Myocyte (in vitro differentiated cells): ENCODE measurements around the gene MARCHF4. TPM values are rescaled to one million over a fixed set of nuclear protein-coding genes. Genes with fewer than 3 reads are reported as not detected.
"Not testable (repeated sequence)": the region's sequence is repeated elsewhere in the genome, so short reads cannot be mapped to it uniquely, and the experiment has no call there.

Experiments
- DNase-seq: peaks from one replicate; pipeline ENCODE4 v3.0.0-alpha.2; 2012; ENCODE audit warnings: low read depth
- total RNA-seq: library from RNA; depleted of rRNA; stranded (reverse); fragments of >200 nt; gene quantifications from 2 replicates; pipeline ENCODE4 v1.2.3, GENCODE V29; 2014

Gene MARCHF4
- total RNA-seq, 1 donor from 2014 or later = 0.19 TPM

DNA sequence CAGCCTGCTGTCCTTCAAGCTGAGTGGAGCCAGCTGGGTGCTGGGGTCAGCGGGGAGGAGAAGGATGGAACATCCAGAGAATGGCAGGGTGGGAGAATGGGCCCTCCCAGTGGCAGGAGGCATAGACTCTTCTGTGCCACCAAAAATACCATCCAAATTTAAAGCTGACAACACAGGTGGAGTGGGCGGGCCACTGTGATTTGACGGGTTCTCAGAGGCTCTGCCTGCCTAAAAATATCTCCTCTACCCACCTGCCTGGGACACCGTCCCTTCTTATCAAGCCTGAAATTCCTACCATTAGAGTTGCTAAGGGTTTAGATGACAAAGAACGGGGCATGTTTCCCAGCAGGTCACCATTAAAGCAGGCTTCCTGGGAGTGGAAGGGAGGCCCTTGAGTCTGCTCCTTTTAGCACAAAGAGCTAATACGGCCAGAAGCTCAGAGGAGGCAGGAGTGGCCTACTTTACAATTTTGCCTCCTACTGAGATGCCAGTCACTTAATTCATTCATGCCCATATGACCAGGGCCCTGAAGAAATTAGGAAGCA is 19.8 kb upstream of the MARCHF4 start:
- no peak for DNase-seq

DNA sequence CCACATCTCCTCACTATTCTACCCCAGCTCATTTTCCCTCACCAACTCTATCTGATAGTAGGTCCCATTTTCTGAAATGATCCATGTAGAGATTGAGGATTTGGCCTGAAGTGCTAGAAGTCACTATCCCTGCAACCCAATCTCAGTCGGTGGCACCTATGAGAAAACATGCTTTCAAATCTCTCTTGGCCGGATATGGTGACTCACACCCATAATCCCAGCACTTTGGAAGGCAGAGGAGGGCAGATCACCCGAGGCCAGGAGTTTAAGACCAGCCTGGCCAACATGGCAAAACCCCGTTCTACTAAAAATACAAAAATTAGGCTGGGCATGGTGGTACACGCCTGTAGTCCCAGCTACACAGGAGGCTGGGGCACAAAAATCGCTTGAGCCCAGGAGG is 19.1 kb upstream of the MARCHF4 start:
- no peak for DNase-seq

GRCh38 chr2:216389570-216389969 is 17.3 kb upstream of the MARCHF4 start:
- no peak for DNase-seq

GRCh38 chr2:216388046-216388884 is 16.0 kb upstream of the MARCHF4 start:
- DNase-seq = no peak

DNA sequence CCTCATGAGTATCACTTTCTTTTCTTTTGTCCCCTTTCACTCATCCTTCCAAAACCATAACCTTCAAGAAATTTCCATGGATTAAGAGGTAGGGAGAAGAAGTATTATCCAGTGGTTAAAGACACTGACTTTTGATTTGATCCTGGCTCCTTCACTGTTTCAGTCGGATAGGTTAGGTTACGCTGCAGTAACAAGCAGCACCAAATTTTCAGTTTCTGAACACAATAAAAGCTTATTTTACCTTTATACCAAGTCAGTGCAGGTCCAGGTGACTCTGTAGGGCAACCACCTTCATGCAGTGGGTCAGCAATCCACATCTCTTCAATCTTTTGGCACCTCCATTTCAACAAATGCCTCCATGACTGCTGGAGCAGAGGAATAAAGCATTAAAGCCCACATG is 15.0 kb upstream of the MARCHF4 start:
- no peak for DNase-seq

GRCh38 chr2:216385478-216385877 is 13.2 kb upstream of the MARCHF4 start:
- DNase-seq = no peak

DNA sequence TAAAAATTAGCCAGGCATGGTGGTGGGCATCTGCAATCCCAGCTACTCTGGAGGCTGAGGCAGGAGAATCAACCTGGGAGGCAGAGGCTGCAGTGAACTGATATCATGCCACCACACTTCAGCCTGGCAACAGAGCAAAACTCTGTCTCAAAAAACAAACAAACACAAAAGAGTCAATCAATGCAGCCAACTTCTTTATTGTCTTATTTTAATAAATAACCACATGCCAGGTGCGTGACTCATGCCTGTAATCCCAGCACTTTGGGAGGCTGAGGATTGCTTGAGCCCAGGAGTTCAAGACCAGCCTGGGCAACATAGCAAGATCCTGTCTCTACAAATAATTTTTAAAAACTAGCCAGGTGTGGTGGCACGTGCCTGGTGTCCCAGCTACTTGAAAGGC is 12.1 kb upstream of the MARCHF4 start:
- DNase-seq = not testable (repeated sequence)

DNA sequence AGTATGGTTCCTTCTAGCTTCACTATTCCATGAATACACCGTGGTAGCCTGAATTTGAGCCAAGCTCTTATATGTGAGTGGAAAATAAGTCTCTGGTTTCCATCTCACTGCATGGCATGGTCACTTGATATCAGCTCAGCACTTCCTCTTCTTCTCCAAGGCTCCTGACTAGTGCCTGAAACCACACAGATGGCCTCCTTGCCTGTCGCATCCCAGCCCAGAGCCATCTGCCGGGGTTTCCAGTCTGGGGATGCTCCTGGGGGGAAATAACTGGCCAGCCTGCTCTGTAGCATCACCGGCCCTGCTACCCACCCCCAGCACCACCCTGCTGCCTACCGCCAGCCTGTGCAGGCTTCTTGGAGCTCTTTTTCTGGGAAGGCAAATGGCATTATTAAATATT is 7.7 kb upstream of the MARCHF4 start:
- no peak for DNase-seq

DNA sequence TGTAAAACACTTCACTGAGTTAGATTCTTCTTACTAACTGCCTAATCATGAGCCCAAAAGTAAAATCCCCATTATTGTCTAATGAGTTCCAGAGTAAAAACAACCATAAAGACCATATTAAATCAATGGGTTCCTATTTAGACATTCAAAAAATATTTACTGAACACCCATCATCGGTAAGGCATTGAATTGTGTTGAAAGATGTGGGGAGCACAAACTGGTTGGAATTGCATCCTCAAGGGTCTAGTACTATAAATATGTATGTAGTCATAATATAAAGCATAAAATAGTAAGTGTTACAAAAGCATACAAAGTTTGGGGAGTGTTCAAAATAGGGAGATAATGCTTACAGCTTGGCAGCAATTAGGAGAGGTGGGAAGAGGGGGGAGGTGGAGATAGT is 3.0 kb upstream of the MARCHF4 start:
- no peak for DNase-seq

GRCh38 chr2:216373896-216374295 is 1.6 kb upstream of the MARCHF4 start:
- DNase-seq = no peak

GRCh38 chr2:216372761-216373291 is 543 bp upstream of the MARCHF4 start:
- peak; percentile 17 for DNase-seq

GRCh38 chr2:216370961-216371712 is 1.1 kb downstream of the MARCHF4 start:
- DNase-seq = peak; percentile 51

GRCh38 chr2:216369821-216370220 is 2.5 kb downstream of the MARCHF4 start:
- DNase-seq = no peak

DNA sequence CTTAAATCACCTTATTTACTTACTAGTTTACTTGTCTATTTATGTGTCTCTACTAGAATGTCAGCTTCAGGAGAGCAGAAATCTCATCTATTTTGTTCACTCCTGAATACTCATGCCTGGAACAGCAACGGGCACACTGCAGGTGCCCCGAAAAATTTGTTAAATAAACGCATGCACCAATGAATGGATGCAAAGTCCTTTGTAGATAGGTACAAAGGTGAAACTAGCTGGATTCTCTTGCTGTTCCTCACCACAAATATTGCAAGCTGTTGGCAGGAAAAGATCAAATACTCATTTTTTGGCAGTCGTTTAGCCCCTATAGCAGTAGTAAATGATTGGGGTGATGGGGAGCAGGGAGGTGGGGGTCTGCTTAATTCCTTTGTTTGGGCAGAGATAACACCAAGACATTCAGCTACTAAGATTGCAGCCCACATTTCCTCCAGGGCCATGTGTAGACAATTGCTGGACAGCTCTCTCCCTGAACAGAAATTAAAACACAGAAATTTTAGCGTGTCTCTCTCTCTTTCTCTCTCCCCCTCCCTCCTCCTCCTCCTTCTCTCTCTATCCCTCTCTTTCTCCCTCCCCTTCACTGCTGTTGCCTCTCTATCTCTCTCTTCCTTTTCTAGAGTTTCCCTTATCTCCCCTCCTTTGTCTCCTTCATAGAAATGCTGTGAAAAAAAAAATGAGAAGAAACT is 5.4 kb downstream of the MARCHF4 start:
- DNase-seq = peak; percentile 21

DNA sequence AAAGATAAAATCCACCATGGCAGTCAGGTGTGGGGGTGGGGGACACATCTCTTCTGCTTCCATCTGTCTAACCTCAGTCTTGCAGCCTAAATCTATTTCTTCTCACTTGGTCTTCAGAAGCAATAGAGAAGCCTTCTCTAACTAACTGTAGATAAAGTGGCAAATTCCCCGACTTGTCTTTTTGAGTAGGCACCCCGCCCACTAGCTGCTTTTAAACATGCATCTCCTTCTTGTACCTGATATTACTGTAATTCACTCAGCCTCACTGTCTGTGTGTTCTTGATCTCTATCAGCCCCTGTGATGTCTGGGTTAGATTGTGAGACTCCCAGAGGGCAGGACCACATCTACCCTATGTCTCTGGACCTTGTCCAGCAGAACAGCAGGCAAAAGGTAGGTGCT is 6.8 kb downstream of the MARCHF4 start:
- no peak for DNase-seq

DNA sequence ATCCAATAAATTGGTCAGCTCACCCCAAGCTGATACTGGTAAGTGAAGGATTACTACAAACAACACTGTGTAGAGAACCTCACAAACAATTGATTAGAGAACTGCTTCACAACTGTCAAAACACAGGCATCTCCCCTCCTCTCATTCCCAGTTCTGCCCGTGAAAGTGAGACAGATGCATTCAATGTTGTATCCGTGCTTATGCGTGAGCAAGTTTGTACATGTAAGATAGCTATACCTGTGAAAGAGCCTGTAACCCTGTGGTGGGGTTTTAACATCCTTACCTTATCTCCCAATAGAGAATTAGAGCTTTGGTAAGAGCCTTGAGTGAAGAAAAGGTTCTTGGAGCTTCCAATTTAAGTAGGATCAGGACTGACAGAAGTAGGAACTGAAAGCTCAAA is 9.1 kb downstream of the MARCHF4 start:
- no peak for DNase-seq

GRCh38 chr2:216362730-216363129 is 9.6 kb downstream of the MARCHF4 start:
- no peak for DNase-seq

- no peak for DNase-seq
These were observed 16.6 kb downstream of the MARCHF4 start for GRCh38 chr2:216355711-216356110.

GRCh38 chr2:216354306-216354705 is 18.0 kb downstream of the MARCHF4 start:
- DNase-seq = no peak

GRCh38 chr2:216352653-216353270 is 19.5 kb downstream of the MARCHF4 start:
- DNase-seq = no peak
